Transverse colon (tissue), 4 donors: ENCODE measurements around the gene PBX3. TPM values are rescaled to one million over a fixed set of nuclear protein-coding genes. Genes with fewer than 3 reads are reported as not detected.
"Not testable (repeated sequence)": the region's sequence is repeated elsewhere in the genome, so short reads cannot be mapped to it uniquely, and the experiment has no call there.

Source experiments
- DNase-seq: peaks from one replicate; pipeline ENCODE4 v3.0.0-alpha.2; 2019
- H3K27ac ChIP-seq, 4 donors: fragments of 200-600 bp; sonication (generic); 2 replicates each; pipeline ENCODE4 v1.5.1; 2016 to 2018; ENCODE audit warnings: inconsistent platforms in 4 of 4
- H3K27me3 ChIP-seq: fragments of 200-600 bp; sonication (generic); 2 replicates; pipeline ENCODE4 v1.5.1; 2017; ENCODE audit warnings: inconsistent platforms
- H3K36me3 ChIP-seq, 4 donors: fragments of 200-600 bp; sonication (generic); 2 replicates each; pipeline ENCODE4 v1.5.1; 2017 to 2019; ENCODE audit warnings: inconsistent platforms in 4 of 4
- H3K4me1 ChIP-seq, 4 donors: fragments of 200-600 bp; sonication (generic); 2 replicates each; pipeline ENCODE4 v1.5.1; 2017 to 2020; ENCODE audit warnings: inconsistent platforms in 4 of 4
- H3K4me3 ChIP-seq, 4 donors: fragments of 200-600 bp; sonication (generic); 1 replicate in 1 of 4; 2 replicates in 3 of 4; pipeline versions ENCODE4 v1.5.1 to v1.6.1; 2017 to 2019; ENCODE audit warnings: inconsistent platforms in 4 of 4
- H3K9me3 ChIP-seq, 2 donors: fragments of 200-600 bp; sonication (generic); 2 replicates each; pipeline ENCODE4 v1.5.1; 2017 to 2019; ENCODE audit warnings: inconsistent platforms in 2 of 2
- EP300 ChIP-seq: sonication (generic); formaldehyde crosslinking; IDR thresholded peaks from one replicate; pipeline ENCODE4 v1.6.1; 2017; ENCODE audit warnings: antibody characterized with exemption, low read depth
- POLR2A ChIP-seq: fragments of 450-650 bp; IDR thresholded peaks from one replicate; pipeline ENCODE4 v1.6.1; 2016; ENCODE audit warnings: antibody characterized with exemption, mild to moderate bottlenecking, moderate library complexity
- POLR2AphosphoS5 ChIP-seq, 3 donors: sonication (generic); formaldehyde crosslinking; IDR thresholded peaks; one replicate each; pipeline ENCODE4 v1.6.1; 2016; ENCODE audit warnings: antibody characterized with exemption in 3 of 3
- WGBS, 2 donors: methylation state at CpG; one replicate each; pipeline ENCODE4 v1.1.5; 2018; ENCODE audit warnings: low coverage in 1 of 2; 5-methylcytosine and 5-hydroxymethylcytosine counted together
- in situ Hi-C, 4 donors: fragments of 200-750 bp; cut with MboI; loops; one replicate each; pipeline versions ENCODE4 v1.15.0 to v1.15.1; 2017; ENCODE audit warnings: low sequenced_read_pairs in 3 of 4, low pct_ligation_motif_present in 1 of 4, low pct_unique_long_range_greater_than_20kb in 1 of 4
- intact Hi-C: fragments of 100-400 bp; cut with DNase I; formaldehyde crosslinking; loops from one replicate; pipeline ENCODE4 v1.15.1; 2023; ENCODE audit warnings: low total_unique reads
- total RNA-seq, 4 donors: library from RNA; depleted of rRNA; stranded (reverse); fragments of >200 nt; gene quantifications; one replicate each; pipeline ENCODE4 v1.1.0, GENCODE V29; 2016
- TF ChIP-seq, protein P1 (sequence below), 5 experiments: fragments of 200-600 bp in 3 of 5; fragments of 450-650 bp in 2 of 5; sonication (generic) in 3 of 5; IDR thresholded peaks; 1 replicate in 2 of 5; 2 replicates in 3 of 5; pipeline ENCODE4 v1.5.1; 2016 to 2017; ENCODE audit warnings: antibody characterized with exemption in 5 of 5, inconsistent platforms in 3 of 5, mild to moderate bottlenecking in 2 of 5, moderate library complexity in 1 of 5

The PBX3 gene
- total RNA-seq, 4 donors from 2014 or later, result 16.4 to 70.3 (median 20.4) TPM

DNA sequence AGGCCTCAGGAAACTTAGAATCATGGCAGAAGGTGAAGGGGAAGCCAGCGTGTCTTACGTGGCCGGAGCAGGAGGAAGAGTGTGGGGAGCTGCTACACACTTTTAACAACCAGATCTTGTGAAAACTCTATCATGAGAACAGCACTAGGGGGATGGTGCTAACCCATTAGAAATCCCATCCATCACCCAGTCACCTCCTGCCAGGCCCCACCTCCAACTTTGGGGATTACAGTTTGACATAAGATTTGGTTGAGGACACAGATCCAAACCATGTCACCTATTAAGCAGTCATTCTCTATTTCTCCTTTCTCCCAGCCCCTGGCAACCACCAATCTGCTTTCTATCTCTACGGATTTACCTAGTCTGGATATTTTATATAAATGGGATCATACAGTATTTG, 26.9 kb downstream of the PBX3 start:
- Histone ChIP-seq H3K27ac (no peak overlapping the region), H3K36me3 (no peaks in the 10 kb centered on the region), H3K9me3 (peaks cover 0 to 4% of the 10 kb centered on the region in 2 donors), H3K4me1 (peaks cover 0 to 7% (median 2%) of the 10 kb centered on the region in 4 donors), H3K27me3 (no peaks in the 10 kb centered on the region), H3K4me3 (no peak overlapping the region)
- 80 to 97% methylated on average over 4 of the region's 4 CpGs for WGBS, 2 donors
- no peak for TF ChIP-seq EP300
- no peak for TF ChIP-seq POLR2AphosphoS5 (IDR thresholded peaks at IDR 0.05)
- TF ChIP-seq POLR2A, result no peak
- TF ChIP-seq, protein P1, sequence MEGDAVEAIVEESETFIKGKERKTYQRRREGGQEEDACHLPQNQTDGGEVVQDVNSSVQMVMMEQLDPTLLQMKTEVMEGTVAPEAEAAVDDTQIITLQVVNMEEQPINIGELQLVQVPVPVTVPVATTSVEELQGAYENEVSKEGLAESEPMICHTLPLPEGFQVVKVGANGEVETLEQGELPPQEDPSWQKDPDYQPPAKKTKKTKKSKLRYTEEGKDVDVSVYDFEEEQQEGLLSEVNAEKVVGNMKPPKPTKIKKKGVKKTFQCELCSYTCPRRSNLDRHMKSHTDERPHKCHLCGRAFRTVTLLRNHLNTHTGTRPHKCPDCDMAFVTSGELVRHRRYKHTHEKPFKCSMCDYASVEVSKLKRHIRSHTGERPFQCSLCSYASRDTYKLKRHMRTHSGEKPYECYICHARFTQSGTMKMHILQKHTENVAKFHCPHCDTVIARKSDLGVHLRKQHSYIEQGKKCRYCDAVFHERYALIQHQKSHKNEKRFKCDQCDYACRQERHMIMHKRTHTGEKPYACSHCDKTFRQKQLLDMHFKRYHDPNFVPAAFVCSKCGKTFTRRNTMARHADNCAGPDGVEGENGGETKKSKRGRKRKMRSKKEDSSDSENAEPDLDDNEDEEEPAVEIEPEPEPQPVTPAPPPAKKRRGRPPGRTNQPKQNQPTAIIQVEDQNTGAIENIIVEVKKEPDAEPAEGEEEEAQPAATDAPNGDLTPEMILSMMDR (IDR thresholded peaks at IDR 0.05), result no peak
- in situ Hi-C loops (no loop called here), intact Hi-C loops (no loop called here)
- no peak for DNase-seq

DNA sequence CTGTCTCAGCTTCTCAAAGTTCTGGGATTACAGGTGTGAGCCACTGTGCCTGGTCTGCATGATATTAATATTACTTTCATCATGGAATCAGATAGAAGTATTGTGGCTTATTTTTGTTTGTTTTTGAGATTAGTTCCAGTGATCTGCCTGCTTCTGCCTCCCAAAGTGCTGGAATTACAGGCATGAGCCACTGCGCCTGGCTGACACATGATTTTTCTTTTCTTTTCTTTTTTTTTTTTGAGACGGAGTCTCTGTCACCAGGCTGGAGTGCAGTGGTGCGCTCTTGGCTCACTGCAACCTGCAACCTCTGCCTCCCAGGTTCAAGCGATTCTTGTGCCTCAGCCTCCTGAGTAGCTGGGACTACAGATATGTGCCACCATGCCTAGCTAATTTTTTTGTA, 29.6 kb downstream of the PBX3 start:
- in situ Hi-C loops, H3K4me3 ChIP-seq, H3K27me3 ChIP-seq, H3K27ac ChIP-seq, H3K36me3 ChIP-seq, H3K9me3 ChIP-seq, intact Hi-C loops, H3K4me1 ChIP-seq, DNase-seq: not testable (repeated sequence)
- 83 to 92% methylated on average over 3 to 4 of the region's 4 CpGs for WGBS, 2 donors

DNA sequence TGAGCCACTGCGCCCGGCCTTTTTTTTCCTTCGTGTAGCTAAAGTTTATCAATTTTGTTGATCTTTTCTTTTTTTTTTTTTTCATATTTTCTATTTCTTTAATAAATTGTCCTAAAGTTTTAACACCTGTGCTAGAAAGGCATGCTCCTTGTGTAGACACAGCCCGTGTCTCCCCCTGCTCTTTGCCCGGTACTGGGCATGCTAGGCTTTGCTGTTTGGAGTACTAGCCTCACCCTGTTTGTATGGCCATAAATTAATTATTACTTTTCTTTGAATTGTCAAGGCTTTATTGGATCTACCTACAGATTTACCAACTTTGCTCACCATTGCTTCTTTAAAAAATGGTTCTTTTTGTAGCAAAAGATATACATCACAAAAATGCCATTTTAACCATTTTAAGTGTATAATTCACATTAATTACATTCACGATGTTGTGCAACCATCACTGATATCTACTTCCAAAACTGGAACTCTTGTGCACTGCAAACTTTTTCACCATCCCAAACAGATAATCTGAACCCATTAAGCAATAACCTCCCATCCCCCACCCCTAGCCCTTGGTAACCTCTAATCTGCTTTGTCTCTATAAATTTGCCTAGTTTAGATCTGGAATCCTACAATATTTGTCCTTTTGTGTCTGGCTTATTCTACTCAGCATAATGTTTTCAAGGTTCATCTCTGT, 31.5 kb downstream of the PBX3 start:
- DNase-seq, H3K27ac ChIP-seq, H3K4me1 ChIP-seq, H3K27me3 ChIP-seq, in situ Hi-C loops, intact Hi-C loops, H3K36me3 ChIP-seq, H3K4me3 ChIP-seq, H3K9me3 ChIP-seq: not testable (repeated sequence)
- WGBS, 2 donors, result 97% methylated on average over 5 of the region's 6 CpGs; no CpG with 5 or more reads in 1 of the 2 donors

DNA sequence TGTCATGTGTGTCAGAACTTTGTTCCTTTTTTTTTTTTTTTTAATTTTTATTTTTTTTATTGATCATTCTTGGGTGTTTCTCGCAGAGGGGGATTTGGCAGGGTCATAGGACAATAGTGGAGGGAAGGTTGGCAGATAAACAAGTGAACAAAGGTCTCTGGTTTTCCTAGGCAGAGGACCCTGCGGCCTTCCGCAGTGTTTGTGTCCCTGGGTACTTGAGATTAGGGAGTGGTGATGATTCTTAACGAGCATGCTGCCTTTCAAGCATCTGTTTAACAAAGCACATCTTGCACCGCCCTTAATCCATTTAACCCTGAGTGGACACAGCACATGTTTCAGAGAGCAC, 32.0 kb downstream of the PBX3 start:
- H3K36me3 ChIP-seq, H3K4me1 ChIP-seq, H3K9me3 ChIP-seq, H3K4me3 ChIP-seq, H3K27ac ChIP-seq, intact Hi-C loops, H3K27me3 ChIP-seq, DNase-seq, in situ Hi-C loops: not testable (repeated sequence)
- 83% methylated on average over 1 of the region's 5 CpGs; no CpG with 5 or more reads in 1 of the 2 donors for WGBS, 2 donors

DNA sequence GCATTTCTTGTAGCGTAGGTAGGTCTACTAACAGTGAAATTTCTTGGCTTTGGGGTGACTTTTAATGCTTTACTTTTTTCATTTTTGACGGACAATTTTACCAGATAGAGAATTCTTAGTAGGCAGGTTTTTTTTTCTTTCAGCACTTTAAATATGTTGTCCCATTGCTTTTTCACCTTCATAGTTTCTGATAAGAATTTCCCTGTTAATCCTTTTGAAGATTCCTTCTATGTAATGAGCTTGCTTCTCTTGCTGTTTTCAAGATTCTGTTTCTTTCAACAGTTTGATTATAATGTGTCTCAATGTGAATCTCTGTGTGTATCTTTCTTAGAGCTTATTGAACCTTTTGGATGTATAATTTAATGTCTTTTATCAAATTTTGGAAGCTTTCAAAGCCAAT, 35.5 kb downstream of the PBX3 start:
- intact Hi-C loops, result no loop called here
- Histone ChIP-seq H3K4me3 (no peak overlapping the region), H3K27ac (no peak overlapping the region), H3K36me3 (no peaks in the 10 kb centered on the region), H3K9me3 (no peaks in the 10 kb centered on the region), H3K27me3 (no peaks in the 10 kb centered on the region), H3K4me1 (peaks cover 0 to 15% (median 0%) of the 10 kb centered on the region in 4 donors)
- 98 to 100% methylated on average over 2 of the region's 2 CpGs for WGBS, 2 donors
- no peak for DNase-seq
- TF ChIP-seq POLR2AphosphoS5 (IDR thresholded peaks at IDR 0.05), result no peak
- TF ChIP-seq, protein P1 (IDR thresholded peaks at IDR 0.05), result no peak
- no peak for TF ChIP-seq POLR2A
- no peak for TF ChIP-seq EP300
- in situ Hi-C loops, result no loop called here
